Thymus (tissue), 11 donors: Measurements from ENCODE around the gene ZNF217. TPM values are rescaled to one million over a fixed set of nuclear protein-coding genes. Genes with fewer than 3 reads are reported as not detected.
"Not testable (repeated sequence)": the region's sequence is repeated elsewhere in the genome, so short reads cannot be mapped to it uniquely, and the experiment has no call there.

ENCODE experiments used
- DNase-seq, 9 donors: peaks; one replicate each; pipeline ENCODE4 v3.0.0-alpha.2; 2013; ENCODE audit warnings: low spot score in 9 of 9, low read depth in 6 of 9, missing footprints in 1 of 9
- H3K27ac ChIP-seq, 2 donors: one replicate each; pipeline ENCODE4 v1.5.1; 2013; ENCODE audit warnings: control low read depth in 1 of 2, low read depth in 1 of 2, low read length in 1 of 2, mild to moderate bottlenecking in 1 of 2, moderate library complexity in 1 of 2
- H3K27me3 ChIP-seq, 2 donors: one replicate each; pipeline ENCODE4 v1.5.1; 2013; ENCODE audit warnings: low read length in 1 of 2; ENCODE audit not compliant: control insufficient read depth in 2 of 2, insufficient read depth in 1 of 2
- H3K36me3 ChIP-seq, 2 donors: one replicate each; pipeline ENCODE4 v1.5.1; 2013; ENCODE audit warnings: low read length in 1 of 2, mild to moderate bottlenecking in 1 of 2, moderate library complexity in 1 of 2; ENCODE audit not compliant: control insufficient read depth in 2 of 2, insufficient read depth in 2 of 2
- H3K4me1 ChIP-seq, 2 donors: one replicate each; pipeline ENCODE4 v1.5.1; 2013; ENCODE audit warnings: low read length in 2 of 2; ENCODE audit not compliant: control insufficient read depth in 2 of 2, insufficient read depth in 2 of 2
- H3K4me3 ChIP-seq, 2 donors: one replicate each; pipeline ENCODE4 v1.5.1; 2013; ENCODE audit warnings: low read length in 2 of 2, control low read depth in 1 of 2, mild to moderate bottlenecking in 1 of 2
- H3K9me3 ChIP-seq, 2 donors: one replicate each; pipeline ENCODE4 v1.5.1; 2013; ENCODE audit warnings: low read length in 1 of 2, mild to moderate bottlenecking in 1 of 2; ENCODE audit not compliant: control insufficient read depth in 2 of 2, insufficient read depth in 1 of 2
- WGBS: extraction: QIAGEN DNeasy Blood & Tissue Kit; methylation state at CpG from one replicate; pipeline ENCODE4 v1.1.7; 2013; 5-methylcytosine and 5-hydroxymethylcytosine counted together
- polyA plus RNA-seq: library from polyadenylated mRNA; stranded (reverse); fragments of 200-250 nt; gene quantifications from one replicate; pipeline ENCODE4 v1.2.3, GENCODE V29; 2013
- total RNA-seq: library from RNA; stranded (reverse); fragments of 120-200 nt; gene quantifications from one replicate; pipeline ENCODE4 v1.2.4, GENCODE V29; 2013
- donor health status: healthy.

ZNF217 gene
- total and polyA plus RNA-seq, 2 donors = 22.6 to 26.5 TPM

- Histone ChIP-seq H3K36me3 (no peaks in the 10 kb centered on the region), H3K4me3 (no peak overlapping the region), H3K27me3 (no peaks in the 10 kb centered on the region), H3K27ac (no peak overlapping the region), H3K9me3 (no peaks in the 10 kb centered on the region), H3K4me1 (peaks cover 0 to 11% of the 10 kb centered on the region in 2 donors)
- DNase-seq = no peak
- WGBS = 74% methylated on average over 5 of the region's 5 CpGs
Observed at GRCh38 chr20:53635221-53635620, 41.6 kb upstream of the ZNF217 start.

- Histone ChIP-seq H3K4me1 (peaks cover 0 to 9% of the 10 kb centered on the region in 2 donors), H3K36me3 (no peaks in the 10 kb centered on the region), H3K4me3 (no peak overlapping the region), H3K27ac (no peak overlapping the region), H3K27me3 (no peaks in the 10 kb centered on the region), H3K9me3 (no peaks in the 10 kb centered on the region)
- WGBS = 97% methylated on average over 12 of the region's 12 CpGs
- no peak for DNase-seq
Observed at GRCh38 chr20:53631909-53632662, 38.4 kb upstream of the ZNF217 start.

GRCh38 chr20:53629436-53629835 is 35.8 kb upstream of the ZNF217 start:
- Histone ChIP-seq H3K4me1 (peaks cover 0 to 3% of the 10 kb centered on the region in 2 donors), H3K4me3 (no peak overlapping the region), H3K27me3 (no peaks in the 10 kb centered on the region), H3K36me3 (no peaks in the 10 kb centered on the region), H3K27ac (no peak overlapping the region), H3K9me3 (no peaks in the 10 kb centered on the region)
- 76% methylated on average over 5 of the region's 5 CpGs for WGBS
- DNase-seq = no peak

- WGBS = 94% methylated on average over 6 of the region's 6 CpGs
- not testable (repeated sequence) for H3K9me3 ChIP-seq, DNase-seq, H3K27me3 ChIP-seq, H3K4me1 ChIP-seq, H3K27ac ChIP-seq, H3K4me3 ChIP-seq, H3K36me3 ChIP-seq
Observed at GRCh38 chr20:53628758-53629157, 35.1 kb upstream of the ZNF217 start.

GRCh38 chr20:53628076-53628475 is 34.4 kb upstream of the ZNF217 start:
- Histone ChIP-seq H3K27me3 (no peaks in the 10 kb centered on the region), H3K4me3 (no peak overlapping the region), H3K9me3 (no peaks in the 10 kb centered on the region), H3K27ac (no peak overlapping the region), H3K4me1 (peaks cover 0 to 6% of the 10 kb centered on the region in 2 donors), H3K36me3 (no peaks in the 10 kb centered on the region)
- no peak for DNase-seq
- 99% methylated on average over 6 of the region's 6 CpGs for WGBS

GRCh38 chr20:53627001-53627400 is 33.4 kb upstream of the ZNF217 start:
- 97% methylated on average over 10 of the region's 10 CpGs for WGBS
- not testable (repeated sequence) for DNase-seq

GRCh38 chr20:53626584-53626983 is 32.9 kb upstream of the ZNF217 start:
- H3K9me3 ChIP-seq = no peaks in the 10 kb centered on the region
- H3K4me3 ChIP-seq = no peak overlapping the region
- no peaks in the 10 kb centered on the region for H3K36me3 ChIP-seq
- no peak overlapping the region for H3K27ac ChIP-seq
- over 99% methylated on average over 2 of the region's 2 CpGs for WGBS
- H3K27me3 ChIP-seq = no peaks in the 10 kb centered on the region
- DNase-seq = no peak
- H3K4me1 ChIP-seq = peaks cover 11 to 18% of the 10 kb centered on the region in 2 donors

More at GRCh38 chr20:53627001-53627400, 33.4 kb upstream of the ZNF217 start:
- H3K4me1 ChIP-seq = peaks cover 7 to 14% of the 10 kb centered on the region in 2 donors
- not testable (repeated sequence) for H3K9me3 ChIP-seq, H3K27me3 ChIP-seq, H3K36me3 ChIP-seq, H3K27ac ChIP-seq, H3K4me3 ChIP-seq

GRCh38 chr20:53625311-53626129 is 31.9 kb upstream of the ZNF217 start:
- no peak for DNase-seq
- 82% methylated on average over 9 of the region's 9 CpGs for WGBS

GRCh38 chr20:53624927-53625250 is 31.2 kb upstream of the ZNF217 start:
- peaks cover 13 to 26% of the 10 kb centered on the region in 2 donors for H3K4me1 ChIP-seq
- H3K27ac ChIP-seq = not testable (repeated sequence)

More at GRCh38 chr20:53625311-53626129, 31.9 kb upstream of the ZNF217 start:
- Histone ChIP-seq H3K36me3 (no peaks in the 10 kb centered on the region), H3K4me3 (no peak overlapping the region), H3K9me3 (no peaks in the 10 kb centered on the region), H3K27me3 (no peaks in the 10 kb centered on the region), H3K4me1 (peaks cover 13 to 26% of the 10 kb centered on the region in 2 donors), H3K27ac (no peak overlapping the region)

More at GRCh38 chr20:53624927-53625250, 31.2 kb upstream of the ZNF217 start:
- WGBS = 84% methylated on average over 7 of the region's 7 CpGs
- not testable (repeated sequence) for H3K27me3 ChIP-seq, DNase-seq, H3K9me3 ChIP-seq, H3K36me3 ChIP-seq, H3K4me3 ChIP-seq
